GM18511 (cell line): Measurements from ENCODE around the gene UTP20.

Experiments used
- ATAC-seq: cut with Tn5 transposase; IDR thresholded peaks from one replicate; pipeline ENCODE4 v1.9.1; 2021; ENCODE audit warnings: mild to moderate bottlenecking, moderate library complexity; ENCODE audit not compliant: unreplicated experiment

UTP20 gene

GRCh38 chr12:101424620-101425019, 144.7 kb downstream of the UTP20 start:
- ATAC-seq: no peak

- no peak for ATAC-seq
Observed at GRCh38 chr12:101430456-101430855, 150.6 kb downstream of the UTP20 start.

- ATAC-seq: no peak
Observed at GRCh38 chr12:101436136-101436535, 156.2 kb downstream of the UTP20 start.
